ENCODE measurements around the gene KMT2A.
A peak's percentile ranks its signal among the peaks of the same experiment; 100 is the strongest.
"Not testable (repeated sequence)": the region's sequence is repeated elsewhere in the genome, so short reads cannot be mapped to it uniquely, and the experiment has no call there.

KMT2A gene

DNA sequence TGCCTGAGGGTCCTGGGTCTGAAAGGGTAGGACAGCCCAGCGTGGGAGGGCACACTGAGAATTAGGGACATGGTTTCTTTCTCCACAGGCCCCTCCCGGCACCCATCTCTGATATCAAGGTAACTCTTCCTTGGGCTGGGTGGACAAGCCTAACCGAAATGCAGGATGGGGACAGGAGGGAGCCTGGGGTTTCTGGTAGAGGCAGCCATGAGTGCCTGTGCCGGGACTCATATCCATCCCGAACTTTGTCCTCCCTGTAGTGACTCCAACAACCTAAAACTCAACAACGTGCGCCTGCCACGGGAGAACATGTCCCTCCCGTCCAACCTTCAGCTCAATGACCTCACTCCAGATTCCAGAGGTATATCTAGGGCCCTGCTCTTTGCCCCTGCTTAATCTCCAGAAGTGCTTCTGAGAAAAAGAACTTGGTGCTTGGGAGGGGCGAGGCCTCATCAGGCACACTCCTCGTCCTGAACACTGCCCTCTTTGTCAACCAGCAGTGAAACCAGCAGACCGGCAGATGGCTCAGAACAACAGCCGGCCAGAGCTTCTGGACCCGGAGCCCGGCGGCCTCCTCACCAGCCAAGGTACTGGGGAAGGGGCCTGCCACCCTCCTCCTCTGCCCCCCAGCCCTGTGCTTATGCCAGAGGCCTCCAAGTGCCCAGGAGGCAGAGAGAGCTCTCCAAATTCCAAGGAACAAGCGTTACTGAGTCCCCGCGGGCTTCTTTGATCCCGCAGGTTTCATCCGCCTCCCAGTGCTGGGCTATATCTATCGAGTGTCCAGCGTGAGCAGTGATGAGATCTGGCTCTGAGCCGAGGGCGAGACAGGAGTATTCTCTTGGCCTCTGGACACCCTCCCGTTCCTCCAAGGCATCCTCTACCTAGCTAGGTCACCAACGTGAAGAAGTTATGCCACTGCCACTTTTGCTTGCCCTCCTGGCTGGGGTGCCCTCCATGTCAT is 97.8 kb downstream of the KMT2A start:
- no peak for DNase-seq (ENCODE audit: low read depth in 1 of 2, low spot score in 1 of 2)
- TF ChIP-seq JUND (IDR thresholded peaks at IDR 0.05; ENCODE audit: low read depth), result no peak
- in situ Hi-C loops (cut with HindIII; ENCODE audit: low pct_unique_long_range_greater_than_20kb, low sequenced_read_pairs), result no loop called here

DNA sequence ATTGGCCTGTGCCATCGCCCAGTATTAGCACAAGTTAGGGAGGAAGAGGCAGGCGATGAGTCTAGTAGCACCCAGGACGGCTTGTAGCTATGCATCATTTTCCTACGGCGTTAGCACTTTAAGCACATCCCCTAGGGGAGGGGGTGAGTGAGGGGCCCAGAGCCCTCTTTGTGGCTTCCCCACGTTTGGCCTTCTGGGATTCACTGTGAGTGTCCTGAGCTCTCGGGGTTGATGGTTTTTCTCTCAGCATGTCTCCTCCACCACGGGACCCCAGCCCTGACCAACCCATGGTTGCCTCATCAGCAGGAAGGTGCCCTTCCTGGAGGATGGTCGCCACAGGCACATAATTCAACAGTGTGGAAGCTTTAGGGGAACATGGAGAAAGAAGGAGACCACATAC is 99.0 kb downstream of the KMT2A start:
- no peak for TF ChIP-seq JUND (IDR thresholded peaks at IDR 0.05; ENCODE audit: low read depth)
- DNase-seq (ENCODE audit: low read depth in 1 of 2, low spot score in 1 of 2), result no peak

DNA sequence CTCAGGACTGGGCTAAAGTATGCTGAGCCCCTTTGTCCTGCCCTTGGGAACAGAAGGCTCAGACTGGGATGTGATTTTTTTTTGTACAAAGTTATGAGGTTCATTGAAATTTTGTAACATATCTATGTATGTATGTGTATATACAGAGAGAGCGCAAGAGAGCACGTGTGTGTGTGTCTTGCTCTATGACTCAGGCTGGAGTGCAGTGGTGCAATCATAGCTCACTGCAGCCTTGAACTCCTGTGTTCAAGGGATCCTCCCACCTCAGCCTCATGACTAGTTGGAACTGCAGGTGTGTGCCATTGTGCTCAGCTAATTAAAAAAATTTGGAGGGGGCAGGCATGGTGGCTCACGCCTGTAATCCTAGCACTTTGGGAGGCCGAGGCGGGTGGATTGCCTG is 100.4 kb downstream of the KMT2A start:
- TF ChIP-seq JUND (IDR thresholded peaks at IDR 0.05; ENCODE audit: low read depth), result no peak
- in situ Hi-C loops (cut with HindIII; ENCODE audit: low pct_unique_long_range_greater_than_20kb, low sequenced_read_pairs), result no loop called here
- DNase-seq (ENCODE audit: low read depth in 1 of 2, low spot score in 1 of 2), result no peak

More for the DNA sequence above, 99.0 kb downstream of the KMT2A start:
- in situ Hi-C loops (cut with HindIII; ENCODE audit: low pct_unique_long_range_greater_than_20kb, low sequenced_read_pairs), result no loop called here

DNA sequence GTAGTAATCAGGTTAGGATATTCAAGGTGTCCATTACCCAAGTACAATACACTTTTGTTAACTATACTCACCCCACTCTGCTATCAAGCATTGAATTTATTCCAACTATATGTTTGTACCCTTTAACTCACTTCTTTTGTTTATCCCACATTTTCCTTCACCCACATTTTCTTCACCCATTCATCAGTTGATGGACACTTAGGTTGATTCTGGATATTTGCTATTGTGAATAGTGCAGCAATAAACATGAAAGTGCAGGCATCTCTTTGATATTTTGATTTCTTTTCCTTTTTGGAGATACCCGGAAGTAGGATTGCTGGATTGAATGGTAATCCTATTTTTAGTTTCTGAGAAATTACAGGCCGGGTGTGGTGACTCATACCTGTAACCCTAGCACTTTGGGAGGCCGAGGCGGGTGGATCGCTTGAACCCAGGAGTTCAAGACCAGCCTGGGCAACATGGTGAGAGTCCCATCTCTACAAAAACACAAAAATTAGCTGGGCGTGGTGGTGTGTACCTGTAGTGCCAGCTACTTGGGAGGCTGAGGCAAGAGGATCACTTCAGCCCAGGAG is 101.2 kb downstream of the KMT2A start:
- no peak for DNase-seq (ENCODE audit: low read depth in 1 of 2, low spot score in 1 of 2)
- TF ChIP-seq JUND (IDR thresholded peaks at IDR 0.05; ENCODE audit: low read depth), result no peak
- in situ Hi-C loops (cut with HindIII; ENCODE audit: low pct_unique_long_range_greater_than_20kb, low sequenced_read_pairs), result no loop called here

DNA sequence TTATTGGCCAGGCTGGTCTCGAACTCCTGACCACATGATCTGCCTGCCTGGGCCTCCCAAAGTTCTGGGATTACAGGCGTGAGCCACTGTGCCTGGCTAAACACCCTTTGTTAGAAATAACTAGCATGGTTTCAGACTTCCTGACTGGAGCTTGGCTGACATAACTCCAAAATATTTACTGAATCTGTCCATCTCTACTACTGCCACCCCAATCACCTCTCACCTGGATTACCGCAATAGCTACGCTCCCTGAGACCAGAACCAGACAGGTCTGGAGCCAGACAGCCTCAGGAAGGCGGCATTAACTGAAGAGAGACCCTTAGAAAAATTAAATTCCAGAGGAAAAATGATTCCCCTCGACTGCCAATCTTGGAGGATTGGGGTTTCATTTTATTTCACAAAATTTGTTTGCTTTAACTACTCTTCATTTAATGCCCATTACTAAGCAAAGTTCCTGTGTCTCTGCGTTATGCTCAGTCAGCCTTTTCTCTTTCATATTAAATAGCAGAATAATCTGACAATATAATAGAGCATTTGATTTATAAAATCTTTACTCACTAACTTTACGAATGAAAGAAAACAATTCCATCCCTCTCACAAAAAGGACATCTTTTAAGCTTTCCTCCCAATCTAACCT is 107.8 kb downstream of the KMT2A start:
- in situ Hi-C loops (cut with HindIII; ENCODE audit: low pct_unique_long_range_greater_than_20kb, low sequenced_read_pairs), result no loop called here
- no peak for DNase-seq (ENCODE audit: low read depth in 1 of 2, low spot score in 1 of 2)
- no peak for TF ChIP-seq JUND (IDR thresholded peaks at IDR 0.05; ENCODE audit: low read depth)

DNA sequence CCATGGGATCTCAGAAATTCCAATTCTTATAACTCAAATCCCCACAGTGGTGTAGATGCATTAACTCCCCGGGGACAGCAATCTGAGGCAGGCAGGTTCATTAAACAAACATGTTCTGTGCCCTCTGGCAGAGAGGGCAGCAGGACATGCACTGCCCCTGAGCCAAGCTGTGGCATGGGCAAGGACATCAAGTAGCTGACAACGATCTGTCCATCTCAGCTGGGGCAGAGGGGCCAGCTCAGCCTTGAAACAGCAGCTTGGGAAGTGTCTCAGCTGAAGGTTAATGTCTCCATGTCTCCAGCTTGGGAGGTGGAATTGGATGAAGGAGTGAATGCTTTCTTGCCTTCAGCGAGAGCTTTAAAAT is 108.3 kb downstream of the KMT2A start:
- TF ChIP-seq JUND (IDR thresholded peaks at IDR 0.05; ENCODE audit: low read depth), result no peak
- no peak for DNase-seq (ENCODE audit: low read depth in 1 of 2, low spot score in 1 of 2)
- in situ Hi-C loops (cut with HindIII; ENCODE audit: low pct_unique_long_range_greater_than_20kb, low sequenced_read_pairs), result no loop called here

DNA sequence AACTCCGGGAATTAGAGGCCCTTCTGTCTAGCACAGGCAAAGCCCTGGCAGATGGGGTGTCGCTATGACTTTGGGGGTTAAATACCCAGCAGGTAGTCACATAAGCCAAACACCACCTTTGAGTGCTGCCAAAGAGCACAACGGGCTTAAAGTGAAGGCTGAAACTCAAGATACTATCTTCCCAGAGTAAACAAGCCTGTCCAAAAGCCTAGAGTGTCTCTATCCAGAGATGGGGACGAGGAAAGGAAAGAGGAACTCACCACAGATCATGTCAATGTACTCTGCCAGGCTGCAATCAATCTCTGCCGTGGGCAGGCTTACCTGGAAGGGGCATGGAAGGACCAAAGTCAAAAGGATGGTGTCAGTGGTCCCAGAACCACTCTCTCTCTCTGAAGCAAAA is 109.2 kb downstream of the KMT2A start:
- in situ Hi-C loops (cut with HindIII; ENCODE audit: low pct_unique_long_range_greater_than_20kb, low sequenced_read_pairs), result no loop called here
- peak in 1 of 2 experiments; percentile 59 for DNase-seq (ENCODE audit: low read depth in 1 of 2, low spot score in 1 of 2)
- no peak for TF ChIP-seq JUND (IDR thresholded peaks at IDR 0.05; ENCODE audit: low read depth)

DNA sequence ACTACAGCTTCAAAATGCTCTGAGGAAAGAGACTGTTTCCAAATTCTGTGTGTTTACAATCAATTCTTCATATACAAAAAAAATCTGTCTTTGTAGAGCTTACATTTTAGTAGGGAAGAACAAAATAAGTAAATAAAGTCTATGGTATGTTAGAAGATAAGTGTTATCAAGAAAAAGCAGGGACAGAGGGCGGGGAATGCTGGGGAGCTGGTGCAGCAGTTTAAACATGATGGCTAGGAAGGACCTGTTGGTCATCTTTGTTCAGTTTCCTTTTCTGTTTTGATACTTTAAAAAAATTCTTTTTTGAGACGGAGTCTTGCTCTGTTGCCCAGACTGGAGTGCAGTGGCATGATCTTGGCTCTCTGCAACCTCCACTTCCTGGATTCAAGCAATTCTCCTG is 110.8 kb downstream of the KMT2A start:
- in situ Hi-C loops (cut with HindIII; ENCODE audit: low pct_unique_long_range_greater_than_20kb, low sequenced_read_pairs), result no loop called here
- TF ChIP-seq JUND (IDR thresholded peaks at IDR 0.05; ENCODE audit: low read depth), result no peak
- no peak for DNase-seq (ENCODE audit: low read depth in 1 of 2, low spot score in 1 of 2)

DNA sequence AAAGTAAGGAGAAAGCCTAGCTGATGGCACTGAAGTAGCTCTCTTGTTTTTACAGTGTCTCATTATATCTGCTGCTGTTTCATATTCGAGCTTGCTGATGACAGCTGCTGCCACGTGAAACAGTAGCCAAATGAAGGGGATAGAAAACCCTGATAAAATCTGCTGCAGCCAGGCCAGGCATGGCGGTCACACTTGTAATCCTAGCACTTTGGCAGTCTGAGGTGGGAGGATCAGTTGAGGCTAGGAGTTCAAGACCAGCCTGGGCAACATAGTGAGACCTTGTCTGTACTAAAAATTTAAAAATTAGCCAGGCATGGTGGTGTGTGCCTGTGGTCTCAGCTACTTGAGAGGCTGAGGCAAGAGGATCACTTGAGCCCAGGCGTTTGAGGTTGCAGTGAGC is 116.0 kb downstream of the KMT2A start:
- no peak for DNase-seq (ENCODE audit: low read depth in 1 of 2, low spot score in 1 of 2)
- in situ Hi-C loops (cut with HindIII; ENCODE audit: low pct_unique_long_range_greater_than_20kb, low sequenced_read_pairs), result no loop called here
- no peak for TF ChIP-seq JUND (IDR thresholded peaks at IDR 0.05; ENCODE audit: low read depth)

DNA sequence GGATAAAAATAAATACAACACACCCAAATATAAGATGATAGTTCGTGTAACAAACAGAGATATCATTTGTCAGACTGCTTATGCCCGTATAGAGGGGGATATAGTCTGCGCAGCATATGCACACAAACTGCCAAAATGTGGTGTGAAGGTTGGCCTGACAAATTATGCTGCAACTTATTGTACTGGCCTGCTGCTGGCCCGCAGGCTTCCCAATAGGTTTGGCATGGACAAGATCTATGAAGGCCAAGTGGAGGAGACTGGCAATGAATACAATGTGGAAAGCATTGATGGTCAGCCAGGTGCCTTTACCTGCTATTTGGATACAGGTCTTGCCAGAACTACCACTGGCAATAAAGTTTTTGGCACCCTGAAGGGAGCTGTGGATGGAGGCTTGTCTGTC is 124.5 kb downstream of the KMT2A start:
- TF ChIP-seq JUND (IDR thresholded peaks at IDR 0.05; ENCODE audit: low read depth), result no peak

DNA sequence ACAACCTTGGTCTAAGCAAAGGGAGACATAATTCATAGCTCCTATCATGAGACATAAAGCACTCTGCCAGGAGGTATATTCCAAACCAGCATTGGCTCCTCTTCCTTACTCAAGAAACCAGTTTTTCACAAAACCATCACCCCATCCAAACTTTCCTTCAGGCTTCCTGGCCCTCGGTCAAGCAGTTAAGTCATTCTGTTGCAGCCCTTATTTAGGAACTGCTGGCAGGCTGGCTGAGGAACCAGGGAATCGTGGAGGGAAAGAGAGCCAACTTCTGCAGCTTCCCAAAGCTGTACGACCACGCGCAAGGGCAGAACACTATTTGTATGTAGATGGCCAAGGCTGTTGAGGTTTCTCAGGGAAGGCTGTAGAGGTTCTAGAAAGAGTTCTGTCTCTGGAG is 128.8 kb downstream of the KMT2A start:
- in situ Hi-C loops (cut with HindIII; ENCODE audit: low pct_unique_long_range_greater_than_20kb, low sequenced_read_pairs), result no loop called here
- DNase-seq (ENCODE audit: low read depth in 1 of 2, low spot score in 1 of 2), result peak in 1 of 2 experiments; percentile 70
- no peak for TF ChIP-seq JUND (IDR thresholded peaks at IDR 0.05; ENCODE audit: low read depth)

More for the DNA sequence above, 124.5 kb downstream of the KMT2A start:
- no peak for DNase-seq (ENCODE audit: low read depth in 1 of 2, low spot score in 1 of 2)
- in situ Hi-C loops (cut with HindIII; ENCODE audit: low pct_unique_long_range_greater_than_20kb, low sequenced_read_pairs), result no loop called here

DNA sequence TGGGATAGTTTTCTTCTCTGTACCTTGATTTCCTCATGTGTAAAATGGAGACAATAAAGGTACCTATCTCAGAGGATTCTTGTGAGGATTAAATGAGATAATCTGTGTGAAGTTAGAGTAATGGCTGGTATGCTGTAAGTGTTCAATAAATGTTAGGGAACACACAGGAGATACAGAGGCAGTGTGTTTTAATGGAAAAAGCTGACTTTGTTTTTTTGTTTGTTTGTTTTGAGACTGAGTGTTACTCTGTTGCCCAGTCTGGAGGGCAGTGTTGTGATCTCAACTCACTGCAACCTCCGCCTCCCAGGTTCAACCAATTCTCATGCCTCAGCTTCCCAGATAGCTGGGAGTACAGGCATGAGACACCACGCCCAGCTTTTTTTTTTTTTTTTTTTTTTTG is 133.4 kb downstream of the KMT2A start:
- DNase-seq (ENCODE audit: low read depth in 1 of 2, low spot score in 1 of 2), result no peak
- in situ Hi-C loops (cut with HindIII; ENCODE audit: low pct_unique_long_range_greater_than_20kb, low sequenced_read_pairs), result no loop called here
- no peak for TF ChIP-seq JUND (IDR thresholded peaks at IDR 0.05; ENCODE audit: low read depth)

DNA sequence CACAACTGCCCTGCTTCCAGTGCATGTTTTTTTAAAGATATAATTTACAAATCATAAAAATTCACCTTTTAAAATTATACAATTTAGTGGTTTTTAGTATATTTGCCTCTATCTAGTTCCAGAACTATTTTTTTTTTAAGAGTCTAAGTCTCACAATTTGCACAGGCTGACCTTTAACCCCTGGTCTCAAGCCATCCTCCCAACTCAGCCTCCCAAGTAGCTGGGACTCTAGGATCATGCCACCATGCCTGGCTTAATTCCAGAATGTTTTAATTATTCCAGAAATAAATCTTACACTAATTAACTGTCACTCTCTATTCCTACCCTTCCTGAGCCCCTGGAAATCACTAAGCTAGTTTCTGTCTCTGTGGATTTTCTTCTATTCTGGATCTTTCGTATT is 134.5 kb downstream of the KMT2A start:
- in situ Hi-C loops (cut with HindIII; ENCODE audit: low pct_unique_long_range_greater_than_20kb, low sequenced_read_pairs), result no loop called here
- DNase-seq (ENCODE audit: low read depth in 1 of 2, low spot score in 1 of 2), result no peak
- no peak for TF ChIP-seq JUND (IDR thresholded peaks at IDR 0.05; ENCODE audit: low read depth)

DNA sequence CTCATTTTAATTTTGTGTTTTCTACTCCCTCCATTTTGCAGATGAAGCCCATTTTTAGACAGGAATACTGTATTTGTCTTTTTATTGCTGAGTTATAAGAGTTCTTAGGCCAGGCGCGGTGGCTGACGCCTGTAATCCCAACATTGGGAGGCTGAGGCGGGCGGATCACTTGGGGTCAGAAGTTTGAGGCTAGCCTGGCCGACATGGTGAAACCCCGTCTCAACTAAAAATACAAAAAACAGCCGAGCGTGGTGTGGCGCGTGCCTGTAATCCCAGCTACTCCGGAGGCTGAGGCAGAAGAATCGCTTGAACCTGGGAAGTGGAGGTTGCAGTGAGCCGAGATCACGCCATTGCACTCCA is 135.4 kb downstream of the KMT2A start:
- in situ Hi-C loops (cut with HindIII; ENCODE audit: low pct_unique_long_range_greater_than_20kb, low sequenced_read_pairs); DNase-seq (ENCODE audit: low read depth in 1 of 2, low spot score in 1 of 2): not testable (repeated sequence)

All from T47D (cell line).